ENCODE results near the gene PLA2G2C. TPM values are rescaled to one million over a fixed set of nuclear protein-coding genes. Genes with fewer than 3 reads are reported as not detected.

The PLA2G2C gene
- total and polyA plus RNA-seq, 7 experiments from 2014 or later, result 0.46 TPM; not detected in 6

DNA sequence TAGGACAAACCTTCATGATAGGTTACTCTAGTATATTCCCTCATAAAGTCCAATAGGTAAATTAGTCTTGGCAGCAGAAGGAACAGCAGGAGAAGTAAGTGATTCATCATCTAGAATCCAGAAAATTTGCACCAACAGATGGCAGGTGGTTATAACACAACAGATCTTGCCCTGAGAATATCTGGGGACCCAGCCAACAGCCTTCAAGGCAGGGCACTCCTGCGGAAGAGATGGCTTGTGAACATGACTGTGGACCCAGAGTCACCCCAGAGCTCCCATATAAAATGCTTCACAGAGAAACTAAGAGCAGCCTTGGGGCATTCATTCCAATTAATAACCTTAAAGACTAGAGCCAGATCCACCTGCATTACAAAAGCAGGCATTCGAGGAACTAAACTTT is 7.9 kb upstream of the PLA2G2C start:
- POLR2A ChIA-PET, result interaction anchor here (0.9 kb wide), 1 partner anchor 16 kb away, joined by 3 read pairs; no protein-coding TSS in a partner anchor
- H3K4me3 Mint-ChIP-seq, result no peak overlapping the region
- no peaks in the 10 kb centered on the region for H3K27me3 ChIP-seq (ENCODE audit: control insufficient read depth in 2 of 2, insufficient read depth in 2 of 2, low read length in 2 of 2)
- intact Hi-C loops (cut with micrococcal nuclease), result loop anchor here in 1 of 2 donors (2.0 kb wide), 1 partner anchor 29 kb away; no protein-coding TSS in a partner anchor
- ATAC-seq (no peak), DNase-seq (no peak)
- H3K36me3 ChIP-seq (ENCODE audit: control insufficient read depth in 2 of 3, insufficient read depth in 3 of 3, low read length in 3 of 3), result no peaks in the 10 kb centered on the region
- no peak overlapping the region for H3K27ac Mint-ChIP-seq
- no peaks in the 10 kb centered on the region for H3K9me3 ChIP-seq (ENCODE audit: control insufficient read depth in 2 of 3, low read length in 3 of 3)
- H3K4me3 ChIP-seq (ENCODE audit: low read length), result no peak overlapping the region
- no peaks in the 10 kb centered on the region for H3K4me1 ChIP-seq (ENCODE audit: control insufficient read depth in 2 of 2, insufficient read depth in 2 of 2, low read length in 2 of 2)
- CTCF ChIA-PET, result interaction anchor here (0.7 to 3.7 kb wide), 5 partner anchors 14 to 276 kb away, joined by 3 to 20 read pairs (median 5); no protein-coding TSS in a partner anchor
- peaks cover 0 to 31% (median 5%) of the 10 kb centered on the region in 5 donors for H3K27me3 Mint-ChIP-seq
- H3K4me1 Mint-ChIP-seq, result peaks cover under 1 to 9% (median 2%) of the 10 kb centered on the region in 7 donors
- H3K27ac ChIP-seq (ENCODE audit: low read depth, low read length), result no peak overlapping the region
- H3K36me3 Mint-ChIP-seq, result peaks cover 0 to 2% (median 0%) of the 10 kb centered on the region in 5 donors
- H3K9me3 Mint-ChIP-seq, result no peaks in the 10 kb centered on the region

DNA sequence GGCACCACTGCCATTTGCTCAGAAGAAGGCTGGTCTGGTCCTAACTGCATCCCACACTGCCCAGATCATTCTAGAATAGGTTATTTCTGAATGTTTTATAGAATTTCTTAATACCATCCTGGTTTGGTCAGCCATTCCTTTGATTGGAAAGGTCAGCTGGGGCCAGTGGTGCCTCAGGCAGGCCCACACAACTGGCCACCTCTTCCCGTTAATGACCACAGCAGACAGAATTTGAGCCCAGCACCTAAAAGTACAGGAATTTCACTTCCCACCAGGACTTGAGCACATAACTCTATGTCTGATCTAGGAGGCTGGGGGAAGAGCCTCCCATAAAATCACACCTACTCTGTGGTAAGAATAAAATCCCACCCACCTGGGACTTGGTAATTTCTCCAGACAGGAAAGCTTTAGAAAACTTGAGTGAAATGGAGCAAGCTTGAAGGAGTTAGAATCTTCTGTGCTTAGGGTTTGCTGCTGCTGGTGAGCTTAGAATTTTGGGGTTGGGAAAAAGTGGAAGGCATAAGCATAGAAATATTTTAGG is 6.6 kb upstream of the PLA2G2C start:
- Mint-ChIP-seq H3K4me3 (no peak overlapping the region), H3K27me3 (peaks cover 0 to 28% (median 5%) of the 10 kb centered on the region in 5 donors), H3K27ac (no peak overlapping the region), H3K36me3 (peaks cover 0 to 5% (median 0%) of the 10 kb centered on the region in 5 donors), H3K9me3 (no peaks in the 10 kb centered on the region), H3K4me1 (peaks cover 14 to 21% (median 14%) of the 10 kb centered on the region in 7 donors)
- intact Hi-C loops (cut with micrococcal nuclease), result no loop called here
- Histone ChIP-seq H3K4me1 (ENCODE audit: control insufficient read depth in 2 of 2, insufficient read depth in 2 of 2, low read length in 2 of 2) (peaks cover 4 to 12% of the 10 kb centered on the region in 2 donors), H3K4me3 (ENCODE audit: low read length) (no peak overlapping the region), H3K9me3 (ENCODE audit: control insufficient read depth in 2 of 3, low read length in 3 of 3) (no peaks in the 10 kb centered on the region), H3K27ac (ENCODE audit: low read depth, low read length) (no peak overlapping the region), H3K36me3 (ENCODE audit: control insufficient read depth in 2 of 3, insufficient read depth in 3 of 3, low read length in 3 of 3) (no peaks in the 10 kb centered on the region), H3K27me3 (ENCODE audit: control insufficient read depth in 2 of 2, insufficient read depth in 2 of 2, low read length in 2 of 2) (no peaks in the 10 kb centered on the region)
- ChIA-PET CTCF (interaction anchor here (0.6 to 3.7 kb wide), 4 partner anchors 271 to 1241 kb away, joined by 3 to 20 read pairs (median 4); no protein-coding TSS in a partner anchor), POLR2A (no interaction called here)
- DNase-seq (no peak), ATAC-seq (no peak)

DNA sequence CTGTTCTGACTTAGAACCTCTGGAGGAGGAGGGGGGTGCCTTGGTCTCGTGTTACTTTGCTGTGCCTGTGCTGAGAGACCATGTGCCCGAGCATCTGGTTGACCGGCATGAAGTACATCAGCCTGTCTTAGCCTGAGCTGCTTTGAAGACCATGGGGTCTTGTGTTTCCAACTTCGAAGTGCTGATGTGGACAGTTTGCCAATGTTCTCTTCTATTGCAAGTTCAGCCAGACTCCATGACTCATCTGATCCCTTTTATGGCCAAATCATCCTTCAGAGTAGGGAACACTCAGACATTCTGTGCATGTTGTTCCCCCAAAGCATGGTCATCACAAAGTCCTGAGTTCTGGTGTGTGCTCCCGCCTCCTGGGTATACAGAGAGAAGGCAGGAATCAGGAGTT is 6.0 kb upstream of the PLA2G2C start:
- no peaks in the 10 kb centered on the region for H3K36me3 ChIP-seq (ENCODE audit: control insufficient read depth in 2 of 3, insufficient read depth in 3 of 3, low read length in 3 of 3)
- Mint-ChIP-seq H3K27ac (no peak overlapping the region), H3K36me3 (peaks cover 0 to 5% (median 0%) of the 10 kb centered on the region in 5 donors), H3K4me1 (peaks cover 19 to 27% (median 20%) of the 10 kb centered on the region in 7 donors), H3K27me3 (peaks cover 0 to 26% (median 5%) of the 10 kb centered on the region in 5 donors), H3K9me3 (no peaks in the 10 kb centered on the region), H3K4me3 (no peak overlapping the region)
- H3K4me3 ChIP-seq (ENCODE audit: low read length), result no peak overlapping the region
- intact Hi-C loops (cut with micrococcal nuclease), result no loop called here
- CTCF ChIA-PET, result interaction anchor here (1.1 kb wide), 1 partner anchor 272 kb away, joined by 3 read pairs; no protein-coding TSS in a partner anchor
- H3K4me1 ChIP-seq (ENCODE audit: control insufficient read depth in 2 of 2, insufficient read depth in 2 of 2, low read length in 2 of 2), result peaks cover 9 to 17% of the 10 kb centered on the region in 2 donors
- H3K27me3 ChIP-seq (ENCODE audit: control insufficient read depth in 2 of 2, insufficient read depth in 2 of 2, low read length in 2 of 2), result no peaks in the 10 kb centered on the region
- POLR2A ChIA-PET, result no interaction called here
- no peaks in the 10 kb centered on the region for H3K9me3 ChIP-seq (ENCODE audit: control insufficient read depth in 2 of 3, low read length in 3 of 3)
- DNase-seq, result no peak
- no peak overlapping the region for H3K27ac ChIP-seq (ENCODE audit: low read depth, low read length)
- ATAC-seq, result no peak

DNA sequence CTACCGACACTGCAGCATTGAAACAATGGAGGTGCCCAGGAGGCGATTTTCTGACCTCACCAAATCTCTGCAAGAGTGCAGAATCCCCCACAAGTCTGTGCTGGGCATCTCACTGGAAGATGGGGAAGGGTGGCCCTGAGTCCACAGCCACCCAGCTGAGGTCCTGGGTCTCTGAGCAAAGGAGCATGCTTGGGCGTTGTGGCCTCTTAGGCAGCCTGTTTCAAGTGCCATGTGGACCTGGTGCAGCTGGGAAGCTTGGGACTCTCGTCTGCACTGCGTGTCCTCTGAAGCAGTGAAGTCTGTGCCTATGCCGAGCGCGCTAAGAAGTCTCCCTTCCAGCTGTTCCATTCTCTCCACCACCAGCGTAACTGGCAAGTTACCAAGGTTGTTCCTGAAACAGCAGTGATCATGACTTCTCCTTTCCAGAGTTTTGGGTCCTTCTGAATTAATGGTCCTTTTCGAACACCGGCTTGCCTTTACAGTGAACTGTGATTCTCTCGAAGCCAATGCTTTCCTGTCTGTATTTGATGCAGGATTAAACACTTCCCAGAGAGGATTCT is 5.0 kb upstream of the PLA2G2C start:
- peaks cover 26 to 37% (median 30%) of the 10 kb centered on the region in 7 donors for H3K4me1 Mint-ChIP-seq

DNA sequence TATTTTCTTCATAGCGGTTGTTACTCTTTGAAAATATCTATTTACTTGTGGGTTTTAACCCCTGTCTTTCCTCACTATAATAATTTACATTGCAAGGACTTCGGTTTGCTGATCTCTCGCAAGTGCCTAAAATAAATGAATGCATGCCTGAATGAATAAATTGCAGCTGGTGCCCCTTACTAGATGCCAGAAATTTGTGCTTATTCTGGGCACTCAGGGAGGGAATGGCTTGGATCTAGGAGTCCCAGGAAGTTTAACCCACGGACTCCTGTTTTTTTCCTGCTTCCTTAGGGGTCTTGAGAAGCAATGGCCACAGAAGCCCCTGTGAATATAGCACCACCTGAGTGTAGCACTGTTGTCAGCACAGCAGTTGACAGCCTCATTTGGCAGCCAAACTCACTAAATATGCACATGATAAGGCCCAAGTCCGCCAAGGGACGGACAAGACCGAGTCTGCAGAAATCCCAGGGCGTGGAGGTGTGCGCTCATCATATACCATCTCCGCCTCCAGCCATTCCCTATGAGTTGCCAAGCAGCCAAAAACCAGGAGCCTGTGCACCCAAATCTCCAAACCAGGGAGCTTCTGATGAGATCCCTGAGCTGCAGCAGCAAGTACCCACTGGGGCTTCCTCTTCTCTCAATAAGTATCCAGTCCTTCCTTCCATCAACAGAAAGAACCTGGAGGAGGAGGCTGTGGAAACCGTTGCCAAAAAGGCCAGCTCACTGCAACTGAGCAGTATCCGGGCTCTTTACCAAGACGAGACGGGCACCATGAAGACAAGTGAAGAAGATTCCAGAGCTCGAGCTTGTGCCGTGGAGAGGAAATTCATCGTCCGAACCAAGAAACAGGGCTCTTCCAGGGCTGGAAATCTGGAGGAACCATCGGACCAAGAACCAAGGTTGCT is 4.2 kb upstream of the PLA2G2C start:
- intact Hi-C loops (cut with micrococcal nuclease), result no loop called here
- Mint-ChIP-seq H3K9me3 (no peaks in the 10 kb centered on the region), H3K36me3 (peaks cover 0 to 5% (median 0%) of the 10 kb centered on the region in 5 donors), H3K4me3 (no peak overlapping the region), H3K4me1 (peaks cover 28 to 39% (median 33%) of the 10 kb centered on the region in 7 donors), H3K27me3 (peaks cover 0 to 24% (median 5%) of the 10 kb centered on the region in 5 donors), H3K27ac (no peak overlapping the region)
- Histone ChIP-seq H3K4me1 (ENCODE audit: control insufficient read depth in 2 of 2, insufficient read depth in 2 of 2, low read length in 2 of 2) (peaks cover 17 to 31% of the 10 kb centered on the region in 2 donors), H3K36me3 (ENCODE audit: control insufficient read depth in 2 of 3, insufficient read depth in 3 of 3, low read length in 3 of 3) (no peaks in the 10 kb centered on the region), H3K9me3 (ENCODE audit: control insufficient read depth in 2 of 3, low read length in 3 of 3) (no peaks in the 10 kb centered on the region), H3K27ac (ENCODE audit: low read depth, low read length) (no peak overlapping the region), H3K4me3 (ENCODE audit: low read length) (no peak overlapping the region), H3K27me3 (ENCODE audit: control insufficient read depth in 2 of 2, insufficient read depth in 2 of 2, low read length in 2 of 2) (no peaks in the 10 kb centered on the region)
- ChIA-PET POLR2A (no interaction called here), CTCF (interaction anchor here (1.0 kb wide), 1 partner anchor 11 kb away, joined by 3 read pairs; no protein-coding TSS in a partner anchor)
- no peak for ATAC-seq
- DNase-seq, result no peak

More for the DNA sequence above, 5.0 kb upstream of the PLA2G2C start:
- CTCF ChIA-PET, result interaction anchor here (1.0 kb wide), 1 partner anchor 10 kb away, joined by 3 read pairs; no protein-coding TSS in a partner anchor
- Histone ChIP-seq H3K27me3 (ENCODE audit: control insufficient read depth in 2 of 2, insufficient read depth in 2 of 2, low read length in 2 of 2) (no peaks in the 10 kb centered on the region), H3K4me3 (ENCODE audit: low read length) (no peak overlapping the region), H3K9me3 (ENCODE audit: control insufficient read depth in 2 of 3, low read length in 3 of 3) (no peaks in the 10 kb centered on the region), H3K36me3 (ENCODE audit: control insufficient read depth in 2 of 3, insufficient read depth in 3 of 3, low read length in 3 of 3) (no peaks in the 10 kb centered on the region), H3K27ac (ENCODE audit: low read depth, low read length) (no peak overlapping the region), H3K4me1 (ENCODE audit: control insufficient read depth in 2 of 2, insufficient read depth in 2 of 2, low read length in 2 of 2) (peaks cover 15 to 28% of the 10 kb centered on the region in 2 donors)
- ATAC-seq, result no peak
- POLR2A ChIA-PET, result no interaction called here
- H3K27me3 Mint-ChIP-seq, result peaks cover 0 to 24% (median 5%) of the 10 kb centered on the region in 5 donors
- H3K27ac Mint-ChIP-seq, result no peak overlapping the region
- H3K9me3 Mint-ChIP-seq, result no peaks in the 10 kb centered on the region
- H3K4me3 Mint-ChIP-seq, result no peak overlapping the region
- DNase-seq, result no peak
- H3K36me3 Mint-ChIP-seq, result peaks cover 0 to 5% (median 0%) of the 10 kb centered on the region in 5 donors
- intact Hi-C loops (cut with micrococcal nuclease), result no loop called here

DNA sequence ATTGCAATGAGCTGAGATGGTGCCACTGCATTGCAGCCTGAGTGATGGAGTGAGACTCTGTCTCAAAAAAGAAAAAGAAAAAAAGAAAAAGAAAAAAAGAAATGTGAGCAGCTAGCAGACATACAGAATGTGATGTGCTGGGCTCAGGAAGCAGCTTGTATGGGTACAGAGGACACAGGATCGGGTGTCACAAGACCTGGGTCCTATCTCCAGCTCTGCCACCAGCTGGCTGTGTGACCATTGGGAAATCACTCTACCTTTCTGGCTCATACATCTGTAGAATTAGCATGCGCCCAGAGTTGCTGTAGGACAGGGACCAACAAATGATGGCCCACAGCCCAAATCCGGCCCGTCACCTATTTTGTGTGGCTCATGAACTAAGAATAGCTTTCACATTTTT is 3.3 kb upstream of the PLA2G2C start:
- CTCF ChIA-PET, result interaction anchor here (1.6 kb wide), 1 partner anchor 30 kb away, joined by 4 read pairs; no protein-coding TSS in a partner anchor
- peaks cover 0 to 5% (median 0%) of the 10 kb centered on the region in 5 donors for H3K36me3 Mint-ChIP-seq
- POLR2A ChIA-PET, result no interaction called here

More for the DNA sequence above, 3.3 kb upstream of the PLA2G2C start:
- DNase-seq (no peak), ATAC-seq (no peak)
- Mint-ChIP-seq H3K27me3 (peaks cover 0 to 20% (median 0%) of the 10 kb centered on the region in 5 donors), H3K9me3 (no peaks in the 10 kb centered on the region), H3K4me3 (no peak overlapping the region), H3K4me1 (peaks cover 36 to 42% (median 40%) of the 10 kb centered on the region in 7 donors), H3K27ac (peak overlapping the region in 1 of 9 donors; percentile 43)
- H3K36me3 ChIP-seq (ENCODE audit: control insufficient read depth in 2 of 3, insufficient read depth in 3 of 3, low read length in 3 of 3), result no peaks in the 10 kb centered on the region
- no peaks in the 10 kb centered on the region for H3K27me3 ChIP-seq (ENCODE audit: control insufficient read depth in 2 of 2, insufficient read depth in 2 of 2, low read length in 2 of 2)
- H3K4me1 ChIP-seq (ENCODE audit: control insufficient read depth in 2 of 2, insufficient read depth in 2 of 2, low read length in 2 of 2), result peaks cover 19 to 39% of the 10 kb centered on the region in 2 donors
- no peak overlapping the region for H3K4me3 ChIP-seq (ENCODE audit: low read length)
- no peaks in the 10 kb centered on the region for H3K9me3 ChIP-seq (ENCODE audit: control insufficient read depth in 2 of 3, low read length in 3 of 3)
- no peak overlapping the region for H3K27ac ChIP-seq (ENCODE audit: low read depth, low read length)
- intact Hi-C loops (cut with micrococcal nuclease), result loop anchor here in 1 of 2 donors (10.0 kb wide), 1 partner anchor 985 kb away; the partner anchor contains the start of gene EIF4G3
